GM19023 (cell line): ENCODE measurements around the gene NCOA7.
"Not testable (repeated sequence)": the region's sequence is repeated elsewhere in the genome, so short reads cannot be mapped to it uniquely, and the experiment has no call there.

Experiments
- ATAC-seq: cut with Tn5 transposase; IDR thresholded peaks from one replicate; pipeline ENCODE4 v1.9.1; 2021; ENCODE audit warnings: mild to moderate bottlenecking, moderate library complexity; ENCODE audit not compliant: unreplicated experiment

Gene NCOA7

DNA sequence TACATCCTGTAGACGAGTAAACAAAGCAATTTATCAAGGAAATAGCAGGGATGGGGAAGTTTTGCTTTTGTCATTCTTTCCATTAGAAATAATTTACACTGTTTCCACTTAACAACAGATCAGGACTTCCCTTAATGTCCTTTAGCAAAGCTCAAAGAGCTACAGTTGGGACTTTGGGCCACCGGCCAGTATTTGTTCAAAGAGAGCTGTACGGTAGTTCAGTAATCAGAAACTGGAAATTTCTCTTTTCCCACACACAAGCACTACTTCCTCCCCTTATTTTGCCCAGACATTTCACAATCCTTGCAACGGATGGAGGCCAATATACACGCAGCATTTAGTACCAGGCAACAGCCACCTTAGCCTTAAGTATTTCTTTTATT lies 153.7 kb downstream of the NCOA7 start:
- ATAC-seq, result no peak

DNA sequence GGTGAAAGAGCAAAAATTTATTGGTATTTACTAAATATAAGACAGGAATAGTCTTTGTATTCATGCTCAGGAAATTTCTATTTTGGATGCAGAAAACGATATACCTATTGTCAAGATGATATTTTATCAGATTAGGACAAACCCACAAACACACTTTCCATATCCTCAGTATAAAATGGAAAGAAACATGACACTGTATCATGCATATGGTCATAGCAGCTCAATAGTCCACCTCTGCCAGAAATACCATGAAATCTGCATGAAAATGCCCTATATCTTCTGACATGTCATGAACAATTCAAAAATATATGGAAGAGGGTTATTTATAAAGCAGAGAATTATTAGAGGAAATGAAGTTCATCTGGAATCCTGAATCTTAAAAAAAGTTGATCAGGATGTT lies 154.1 kb downstream of the NCOA7 start:
- ATAC-seq, result no peak

DNA sequence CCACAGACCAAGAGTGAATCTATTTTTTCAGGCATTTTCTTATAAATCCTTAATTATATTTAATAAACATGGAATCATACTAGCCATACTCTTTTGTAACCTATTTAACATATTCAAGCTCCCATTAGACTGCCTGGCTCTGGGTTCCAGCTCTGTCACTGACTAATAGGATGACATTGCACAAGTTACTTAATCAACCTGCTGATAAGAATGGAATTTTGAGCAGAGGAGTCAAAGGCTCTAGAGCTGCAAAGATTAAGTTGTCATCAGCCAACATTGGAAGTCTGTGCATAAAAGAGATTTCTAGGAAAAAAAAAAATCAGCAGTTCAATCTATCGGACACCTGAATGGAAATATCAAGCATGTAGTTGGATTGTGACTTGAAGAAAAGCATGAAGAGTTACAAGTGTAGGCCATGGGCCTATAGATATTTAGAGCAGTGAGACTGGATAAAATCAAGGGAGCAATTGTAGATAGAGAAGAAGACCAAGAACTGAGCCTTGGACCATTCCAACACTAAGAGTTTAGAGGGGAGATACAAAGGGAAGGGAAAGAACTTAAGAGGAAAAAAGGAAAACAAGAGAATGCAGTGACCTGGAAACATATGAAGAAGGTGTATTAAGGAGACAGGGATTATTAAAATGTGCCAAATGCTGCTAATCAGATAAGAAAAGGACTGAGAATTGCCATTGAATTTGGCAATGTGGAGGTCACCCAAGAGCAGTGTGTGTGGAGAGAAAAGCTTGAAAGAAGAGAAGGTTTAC lies 154.8 kb downstream of the NCOA7 start:
- ATAC-seq, result no peak

DNA sequence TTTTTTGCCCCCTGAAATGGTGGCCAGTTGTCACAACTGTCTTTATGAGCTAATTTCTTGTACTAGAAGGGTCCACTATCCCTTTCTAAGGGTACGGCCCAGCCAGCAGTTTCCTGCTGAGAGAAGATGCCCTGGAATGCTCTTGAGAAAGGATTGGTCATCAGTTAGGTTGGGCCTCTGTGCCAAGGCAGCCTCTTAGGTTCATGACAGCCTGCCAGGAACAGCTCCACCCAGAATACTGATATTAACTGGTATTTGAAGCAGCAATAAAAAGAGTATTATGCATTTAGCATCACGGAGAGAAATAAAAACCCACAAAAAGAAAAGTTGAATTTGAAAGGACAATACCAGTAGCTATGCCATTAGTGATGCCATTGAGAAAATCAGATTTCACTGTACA lies 156.9 kb downstream of the NCOA7 start:
- ATAC-seq, result no peak

DNA sequence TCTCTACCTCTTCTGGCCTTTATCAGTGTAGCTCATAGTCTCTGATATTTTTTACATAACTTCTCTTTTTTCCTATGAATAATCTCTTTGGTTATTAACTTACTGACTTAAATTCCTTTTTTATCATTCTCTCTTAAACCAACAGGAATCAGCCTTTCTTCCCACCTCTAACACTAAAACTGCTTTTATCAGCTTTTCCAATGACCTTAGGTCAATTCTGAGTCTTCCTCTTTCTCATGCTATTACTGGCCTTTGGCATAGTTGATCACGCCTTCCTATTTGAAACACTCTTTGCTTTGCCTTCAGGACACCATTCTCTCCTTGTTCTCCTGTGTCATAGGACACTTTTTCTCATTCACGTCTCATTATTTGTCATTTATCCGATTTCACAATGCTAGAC lies 157.7 kb downstream of the NCOA7 start:
- no peak for ATAC-seq

DNA sequence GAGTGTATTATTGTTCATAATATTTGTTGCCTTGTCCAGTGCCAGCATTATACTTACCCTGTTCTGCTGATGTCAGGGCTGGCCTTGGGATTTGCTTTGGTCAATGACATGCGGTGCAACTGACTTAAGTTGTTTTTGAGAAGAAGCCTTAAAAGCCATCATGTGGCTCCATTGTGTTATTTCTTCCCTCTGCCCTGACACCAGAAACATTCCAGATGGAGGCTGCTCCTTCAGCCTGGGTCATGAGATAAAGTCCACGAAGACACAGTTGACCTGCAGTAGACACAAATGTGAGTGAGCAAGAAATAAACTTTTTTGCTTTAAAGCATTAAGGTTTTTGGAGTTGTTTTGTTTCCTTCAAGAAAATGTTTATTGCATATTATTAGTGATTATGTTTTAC lies 158.3 kb downstream of the NCOA7 start:
- ATAC-seq, result no peak

DNA sequence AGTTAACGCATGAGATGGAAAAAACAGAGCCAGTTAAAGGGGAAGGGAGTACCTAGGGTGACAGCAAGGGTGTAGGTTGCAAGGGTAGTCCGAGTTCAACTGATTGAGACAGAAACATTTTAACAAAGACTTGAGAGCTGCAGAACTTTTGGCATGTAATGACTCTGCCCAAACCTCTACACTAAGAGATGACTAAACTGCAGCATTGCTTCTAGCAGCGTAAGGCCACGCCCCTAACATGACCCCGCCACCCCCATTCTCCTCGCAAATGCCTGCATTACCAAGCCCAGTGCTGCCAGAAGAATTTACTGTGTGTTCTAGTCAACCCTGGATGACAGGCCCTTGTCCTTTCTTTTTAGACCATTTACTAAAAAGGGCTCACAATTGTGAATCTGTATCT lies 159.5 kb downstream of the NCOA7 start:
- ATAC-seq, result no peak

DNA sequence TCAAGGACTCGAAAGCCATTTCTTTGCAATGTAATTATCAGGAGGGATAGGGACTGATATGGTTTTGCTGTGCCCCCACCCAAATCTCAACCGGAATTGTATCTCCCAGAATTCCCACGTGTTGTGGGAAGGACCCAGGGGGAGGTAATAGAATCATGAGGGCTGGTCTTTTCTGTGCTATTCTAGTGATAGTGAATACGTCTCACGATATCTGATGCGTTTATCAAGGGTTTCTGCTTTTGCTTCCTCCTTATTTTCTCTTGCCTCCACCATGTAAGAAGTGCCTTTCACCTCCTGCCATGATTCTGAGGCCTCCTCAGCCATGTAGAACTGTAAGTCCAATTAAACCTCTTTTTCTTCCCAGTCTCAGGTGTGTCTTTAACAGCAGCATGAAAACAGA lies 160.0 kb downstream of the NCOA7 start:
- ATAC-seq, result not testable (repeated sequence)

DNA sequence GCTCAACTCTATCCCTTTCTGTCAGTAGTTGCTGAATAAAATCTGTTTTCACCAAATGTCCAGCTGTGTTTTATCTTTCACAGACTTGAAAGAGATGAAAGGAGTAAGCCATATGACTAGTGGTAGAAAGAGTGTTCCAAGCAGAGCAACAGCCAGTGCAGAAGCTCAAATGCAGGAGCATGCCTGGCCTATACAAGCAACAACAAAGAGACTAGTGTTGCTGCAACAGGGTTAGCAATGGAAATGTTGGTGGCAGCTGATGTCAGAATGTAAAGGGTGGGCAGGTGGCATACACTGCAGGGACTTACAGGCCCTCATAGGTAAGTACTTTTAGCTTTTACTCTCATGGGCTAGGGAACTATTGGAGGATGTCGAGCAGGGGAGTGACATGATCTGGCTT lies 160.6 kb downstream of the NCOA7 start:
- no peak for ATAC-seq

DNA sequence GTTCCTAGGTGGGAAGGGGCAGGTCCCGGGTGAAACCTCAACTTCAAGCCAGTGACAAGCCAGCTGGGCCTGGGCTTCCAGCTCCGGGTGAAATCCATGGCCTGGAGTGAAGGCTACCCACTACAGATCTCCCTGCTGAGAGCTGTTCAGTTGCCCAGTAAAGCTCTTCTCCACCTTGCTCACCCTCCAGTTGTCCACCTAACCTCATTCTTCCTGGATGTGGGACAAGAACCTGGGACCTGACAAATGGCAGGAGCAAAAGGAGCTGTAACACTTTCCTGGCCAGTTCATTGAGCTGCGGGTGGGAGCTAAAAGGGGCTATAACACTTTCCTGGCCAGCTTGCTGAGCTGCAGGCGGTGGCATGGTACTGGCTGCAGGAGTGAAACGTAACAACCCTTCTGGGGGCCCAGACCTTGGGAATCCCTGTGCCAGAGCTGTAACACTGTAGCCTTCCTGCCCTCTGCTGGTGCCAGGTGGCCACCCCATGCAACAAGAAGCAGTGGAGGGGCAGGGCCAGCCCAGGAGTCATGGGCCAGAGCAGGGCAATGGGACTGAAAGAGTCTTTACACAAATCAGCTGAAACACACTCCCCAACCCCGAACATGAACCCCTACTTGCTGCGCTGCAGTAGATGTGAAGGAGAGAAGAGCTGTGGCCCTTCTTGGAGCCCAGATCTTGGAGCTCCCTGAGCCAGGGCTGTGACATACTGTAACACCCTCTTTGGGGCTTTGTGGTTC lies 162.2 kb downstream of the NCOA7 start:
- ATAC-seq, result no peak

DNA sequence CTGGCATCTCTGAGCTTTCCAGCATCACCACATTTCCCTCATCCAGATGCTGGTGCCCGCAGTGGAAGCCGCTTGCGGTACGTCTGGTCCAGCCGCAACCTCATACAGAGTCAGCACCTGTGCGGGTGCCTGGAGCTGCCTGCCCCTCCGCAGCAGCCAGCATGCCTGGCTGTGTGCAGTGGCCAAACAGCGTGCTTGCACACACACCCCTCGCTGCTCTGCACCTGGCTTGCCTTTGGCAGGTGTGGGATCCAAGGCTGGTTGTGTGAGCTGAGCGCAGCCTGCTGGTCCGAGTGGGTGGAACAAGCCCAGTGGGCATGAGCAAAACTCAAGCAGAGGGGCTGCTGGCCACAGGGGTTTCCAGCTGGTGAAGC lies 162.7 kb downstream of the NCOA7 start:
- no peak for ATAC-seq

DNA sequence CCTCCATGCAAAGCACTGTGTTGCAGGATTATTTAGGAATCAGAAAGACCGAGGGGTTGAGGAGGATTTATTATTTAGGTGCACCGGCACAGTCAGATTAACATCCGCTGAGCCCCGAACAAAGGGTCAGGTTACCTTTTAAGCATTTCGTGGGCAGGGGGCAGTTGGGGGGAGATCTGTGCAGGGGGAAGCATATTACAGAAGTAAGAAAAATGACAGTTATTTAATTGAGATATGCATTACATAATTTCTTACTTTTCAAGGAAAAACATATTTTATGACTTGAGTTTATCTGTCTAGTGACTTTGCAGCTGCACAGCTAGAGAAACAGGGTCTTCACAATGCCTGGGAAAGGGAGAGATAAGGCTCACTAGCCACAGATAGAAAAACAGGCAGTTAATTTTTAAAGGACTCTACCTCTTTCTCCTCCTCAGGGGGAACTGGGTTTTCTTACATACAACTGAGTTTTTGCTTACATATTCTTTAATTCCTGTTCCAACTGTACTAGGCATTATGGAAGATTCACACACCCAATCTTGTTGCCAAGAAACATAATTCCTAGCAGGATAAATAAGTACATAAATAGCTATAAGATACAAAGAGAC lies 164.1 kb downstream of the NCOA7 start:
- ATAC-seq, result no peak

DNA sequence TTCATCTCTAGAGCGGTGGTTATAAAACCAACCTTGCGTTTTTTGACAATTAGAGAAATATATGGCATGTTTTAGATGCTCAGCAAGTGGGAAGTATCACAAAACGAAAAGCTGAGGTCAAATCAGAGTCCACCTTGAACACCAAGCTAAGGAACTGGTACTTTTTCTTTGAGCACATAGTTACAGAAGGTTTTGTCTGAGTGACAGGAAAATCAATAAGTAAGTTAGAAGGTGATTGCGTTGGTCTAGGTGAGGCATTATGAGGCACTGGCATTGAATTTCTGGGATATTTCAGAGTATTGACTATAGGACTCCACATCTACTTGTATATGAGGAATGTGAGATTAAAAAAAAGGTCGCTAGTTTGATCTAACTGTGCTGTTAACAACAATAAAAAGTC lies 165.2 kb downstream of the NCOA7 start:
- no peak for ATAC-seq

DNA sequence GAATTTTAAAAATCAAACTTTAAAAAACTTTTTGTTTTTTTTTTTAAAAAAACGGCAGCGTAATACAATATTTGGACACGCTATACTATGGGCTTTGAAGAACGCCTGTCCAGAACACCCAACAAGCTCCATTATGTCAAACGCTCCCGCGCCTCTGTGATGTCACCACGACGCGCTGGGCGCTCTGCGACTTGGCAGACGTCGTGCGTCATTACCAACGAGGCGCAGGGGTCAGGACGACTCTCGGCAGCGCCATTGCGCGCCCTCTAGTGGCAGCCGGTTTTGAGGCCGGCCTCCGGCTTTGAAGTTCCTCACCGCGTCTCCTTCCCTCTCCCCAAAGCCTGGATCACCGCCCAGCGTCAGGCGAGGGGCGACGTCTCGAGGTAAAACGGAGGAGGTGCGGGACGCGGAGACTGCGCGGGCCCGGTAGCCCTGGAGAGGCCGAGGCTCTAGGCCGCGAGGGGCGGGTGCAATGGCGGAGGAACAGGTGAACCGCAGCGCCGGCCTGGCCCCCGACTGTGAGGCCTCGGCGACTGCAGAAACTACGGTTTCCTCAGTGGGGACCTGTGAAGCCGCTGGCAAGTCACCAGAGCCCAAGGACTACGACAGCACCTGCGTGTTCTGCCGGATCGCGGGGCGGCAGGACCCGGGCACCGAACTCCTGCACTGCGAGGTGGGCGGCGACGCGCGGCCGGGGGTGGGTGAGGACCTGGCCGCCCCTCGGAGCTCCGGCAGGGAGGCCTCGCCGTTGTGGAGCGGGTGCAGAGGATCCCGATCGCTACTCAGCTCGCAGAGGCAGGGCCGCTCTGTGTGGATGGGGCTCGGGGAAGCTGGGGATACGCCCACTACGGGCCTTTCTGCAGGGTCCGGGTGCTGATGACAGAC lies 166.0 kb downstream of the NCOA7 start, which contains the start of gene HINT3:
Gene HINT3 (plus strand): TSS at position 265 of the 885 bp plus-strand sequence. CDS start 208 bp downstream, at position 473.
- ATAC-seq, result peak; percentile 93

DNA sequence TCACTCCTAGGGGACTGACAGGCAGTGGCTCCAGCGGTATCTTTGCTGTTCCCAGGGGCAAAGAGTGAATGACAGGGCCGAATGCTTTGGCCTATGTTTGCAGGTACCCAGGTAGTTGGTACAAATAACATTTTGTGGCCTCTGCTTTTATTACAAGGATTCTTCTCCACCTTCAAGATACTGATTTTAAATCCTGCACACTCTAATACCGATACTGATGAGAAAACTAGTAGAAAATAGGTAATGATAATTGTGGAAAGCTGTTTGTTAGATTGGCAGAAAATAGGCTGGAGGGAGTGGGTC lies 166.6 kb downstream of the NCOA7 start:
- ATAC-seq, result no peak

DNA sequence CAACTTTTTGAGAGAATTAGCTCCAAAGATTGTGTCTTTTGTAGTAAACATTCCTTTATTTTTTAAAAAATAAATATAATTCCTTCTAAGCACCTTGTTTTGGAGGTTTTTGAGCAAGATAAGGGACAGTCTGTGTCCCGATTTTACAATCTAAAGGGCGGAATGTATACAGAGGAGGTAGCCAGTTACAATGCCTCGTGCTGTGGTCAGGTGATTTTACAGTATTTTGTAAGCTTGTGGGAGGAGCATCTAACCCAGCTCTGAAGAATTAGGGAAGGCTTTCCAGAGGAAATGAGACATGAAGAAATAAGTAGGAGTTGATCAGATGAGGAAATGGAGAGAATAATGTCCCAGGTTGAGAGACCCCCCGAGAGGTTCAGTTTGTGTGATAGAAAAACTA lies 167.1 kb downstream of the NCOA7 start:
- no peak for ATAC-seq

DNA sequence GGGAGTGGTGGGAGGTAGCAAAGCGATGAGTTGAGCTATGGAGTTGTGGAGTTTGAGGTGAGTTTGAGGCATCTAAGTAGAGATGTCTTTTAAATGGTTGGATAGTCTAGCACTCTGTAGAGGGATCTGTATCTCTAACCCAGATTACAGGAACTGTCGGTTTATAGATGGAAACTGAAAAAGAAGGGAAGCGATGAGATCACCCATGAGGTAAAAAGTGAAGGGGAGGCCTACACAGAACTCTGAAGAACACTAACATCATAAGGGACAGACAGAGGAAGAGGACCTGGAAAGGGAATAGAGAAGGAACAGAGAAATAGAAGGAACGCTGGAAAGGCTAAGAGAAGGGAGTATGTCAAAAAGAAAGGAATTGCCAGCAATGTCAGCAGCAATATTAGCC lies 168.3 kb downstream of the NCOA7 start:
- ATAC-seq, result no peak

DNA sequence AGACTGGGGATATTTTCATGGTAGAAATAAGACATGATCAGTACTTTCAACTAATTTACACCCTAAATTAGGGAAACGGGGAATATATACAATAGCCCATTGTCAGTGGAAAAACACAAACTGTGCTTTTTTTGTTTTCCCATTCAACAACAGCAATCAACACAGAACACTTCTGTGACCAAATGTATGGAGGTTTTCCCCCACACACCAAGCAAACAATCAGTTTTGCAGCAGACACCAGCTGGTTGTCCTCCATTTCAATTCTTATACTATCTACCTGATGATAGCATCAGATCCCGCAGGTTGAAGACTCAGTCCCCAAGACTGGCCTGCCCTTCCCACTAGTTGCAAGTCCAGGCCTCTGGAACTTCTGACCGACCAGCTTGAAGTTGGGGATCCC lies 170.4 kb downstream of the NCOA7 start:
- no peak for ATAC-seq

DNA sequence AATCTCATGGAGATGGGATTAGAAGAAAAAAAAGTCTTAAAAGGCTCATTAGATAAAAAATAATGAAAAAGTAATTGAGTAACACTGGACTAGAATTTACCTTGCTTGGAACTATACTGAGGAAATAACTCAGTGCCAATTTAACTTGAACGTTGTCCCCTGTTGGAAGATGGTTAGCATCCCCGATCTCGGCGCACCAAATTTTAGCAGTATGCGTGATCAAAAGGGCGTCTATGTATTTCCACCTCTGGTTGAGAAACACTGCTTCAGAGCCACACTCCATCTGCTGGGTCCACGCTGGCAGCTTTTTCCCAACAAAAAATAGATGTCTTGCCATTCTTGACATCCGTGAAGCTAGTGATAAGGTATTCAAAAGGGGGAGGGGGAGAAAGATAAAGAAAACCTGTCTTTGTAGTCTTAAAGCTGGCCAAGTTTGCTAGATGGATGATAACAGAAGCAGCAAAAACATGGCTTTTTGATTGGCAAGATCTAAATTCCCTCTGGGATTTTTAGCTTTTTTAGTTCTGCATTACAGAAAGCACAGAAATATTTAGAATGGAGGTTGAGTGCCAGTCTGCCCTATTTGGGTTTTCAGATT lies 172.2 kb downstream of the NCOA7 start:
- no peak for ATAC-seq

DNA sequence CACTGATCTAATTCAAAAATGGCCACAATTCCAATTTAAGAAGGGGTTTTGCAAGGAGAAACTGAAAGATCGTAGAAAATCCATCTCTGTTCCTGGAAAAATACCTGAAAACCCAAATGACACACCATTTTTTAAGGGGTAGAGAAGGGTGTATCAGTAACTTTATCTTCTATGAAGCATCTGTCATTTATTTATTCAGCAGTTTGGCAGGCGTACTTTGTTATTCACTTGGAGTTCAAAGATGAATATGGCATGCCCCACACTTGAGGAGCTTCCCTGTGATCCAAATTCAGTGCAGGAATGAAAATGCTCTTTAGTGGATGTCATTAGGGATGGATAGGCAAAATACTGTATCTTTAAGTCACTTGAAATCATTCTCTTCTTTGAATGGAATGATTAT lies 173.1 kb downstream of the NCOA7 start:
- ATAC-seq, result no peak

DNA sequence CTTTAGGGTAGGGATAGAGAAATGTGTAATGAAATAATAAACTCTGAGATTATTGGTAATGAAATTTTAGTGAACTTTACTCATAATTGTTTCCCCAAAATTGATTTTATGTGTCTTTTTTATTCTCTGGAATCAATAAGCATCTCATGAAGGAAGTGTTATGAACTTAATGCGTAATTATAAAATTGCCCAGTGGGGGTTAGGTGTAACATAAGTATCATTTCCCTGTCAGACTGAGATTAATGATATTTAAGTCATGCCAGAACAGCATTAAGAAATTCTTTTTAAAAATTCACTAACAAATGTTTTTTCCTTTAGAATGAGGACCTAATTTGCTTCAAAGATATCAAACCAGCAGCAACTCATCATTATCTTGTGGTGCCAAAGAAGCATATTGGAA lies 175.8 kb downstream of the NCOA7 start:
- ATAC-seq, result no peak
